HepG2 (cell line): ENCODE data around the gene TBX3. TPM values are rescaled to one million over a fixed set of nuclear protein-coding genes. Genes with fewer than 3 reads are reported as not detected.

ENCODE experiments used
- ATAC-seq: fragments of 200-7000 bp; cut with Tn5 transposase; 3 replicates; pipeline ENCODE4 v1.9.1; 2020; ENCODE audit warnings: mild to moderate bottlenecking, moderate library complexity
- BruUV-seq: library from RNA; stranded (reverse); fragments of 400-500 nt; replicated peaks from 2 replicates; lab custom pipeline; 2021; lab: Mats Ljungman, UMichigan
- CTCF ChIA-PET: fragments of 300-600 bp; formaldehyde crosslinking; extraction: SDS; loops from one replicate; lab custom pipeline; 2021; ENCODE audit warnings: low total read pairs, inconsistent platforms, low intra/inter-chr PET ratio; lab: Yijun Ruan, JAX
- POLR2A ChIA-PET: fragments of 350-600 bp; sonication (Branson Sonifier 250); formaldehyde crosslinking; loops from one replicate; lab custom pipeline; 2020; ENCODE audit warnings: antibody characterized with exemption, inconsistent platforms; lab: Yijun Ruan, JAX
- DNase-seq: peaks from one replicate; pipeline ENCODE4 v3.0.0-alpha.2; 2015; ENCODE audit warnings: low spot score
- FAIRE-seq: peaks from 3 replicates; lab custom pipeline; 2011; peaks lifted over from hg19 to GRCh38; lab: Jason Lieb, UNC
- H2AFZ ChIP-seq: one replicate; pipeline ENCODE4 v1.6.1; 2011; ENCODE audit warnings: low read length, inconsistent platforms
- H3K27ac ChIP-seq: fragments of 300-600 bp; 3 replicates; pipeline ENCODE4 v1.8.0; 2011; ENCODE audit warnings: mixed run types, mild to moderate bottlenecking, mixed read lengths, low read length, inconsistent platforms; ENCODE audit not compliant: insufficient read depth; ENCODE audit errors: extremely low read length
- H3K27me3 ChIP-seq, 2 experiments: fragments of 200-600 bp in 1 of 2; 2 replicates in 1 of 2; 3 replicates in 1 of 2; pipeline versions ENCODE4 v1.6.0 to v1.8.0; 2011; ENCODE audit warnings: low read length in 2 of 2, mild to moderate bottlenecking in 2 of 2, moderate library complexity in 2 of 2, inconsistent platforms in 1 of 2; ENCODE audit not compliant: insufficient read depth in 2 of 2, control insufficient read depth in 1 of 2
- H3K36me3 ChIP-seq, 2 experiments: fragments of 200-600 bp in 1 of 2; replicated peaks in 1 of 2; 2 replicates in 1 of 2; 3 replicates in 1 of 2; pipeline versions ENCODE4 v1.5.1 to v1.8.0; 2011; ENCODE audit warnings: low read length in 2 of 2, inconsistent platforms in 1 of 2; ENCODE audit not compliant: insufficient read depth in 2 of 2, control insufficient read depth in 1 of 2
- H3K4me1 ChIP-seq: 2 replicates; pipeline ENCODE4 v1.5.1; 2012; ENCODE audit warnings: low read length, inconsistent platforms; ENCODE audit not compliant: insufficient read depth
- H3K4me2 ChIP-seq: 2 replicates; pipeline ENCODE4 v1.6.0; 2011; ENCODE audit warnings: low read depth, low read length, inconsistent platforms
- H3K4me3 ChIP-seq, 3 experiments: fragments of 200-600 bp in 1 of 3; sonication (generic), shearing (Covaris generic) in 1 of 3; replicated peaks in 1 of 3; 2 replicates each; pipeline ENCODE4 v1.5.1; 2011 to 2016; ENCODE audit warnings: low read length in 3 of 3, inconsistent platforms in 2 of 3, low read depth in 2 of 3, mild to moderate bottlenecking in 2 of 3, control low read depth in 1 of 3, mixed read lengths in 1 of 3; ENCODE audit not compliant: insufficient read depth in 1 of 3
- H3K79me2 ChIP-seq: one replicate; pipeline ENCODE4 v1.6.1; 2011; ENCODE audit warnings: low read length, inconsistent platforms; ENCODE audit not compliant: insufficient read depth
- H3K9ac ChIP-seq: 2 replicates; pipeline ENCODE4 v1.6.0; 2011; ENCODE audit warnings: mild to moderate bottlenecking, low read depth, low read length, inconsistent platforms; ENCODE audit not compliant: insufficient read depth
- H3K9me3 ChIP-seq: 2 replicates; pipeline ENCODE4 v1.5.1; 2012; ENCODE audit warnings: mild to moderate bottlenecking, low read length
- H4K20me1 ChIP-seq: 2 replicates; pipeline ENCODE4 v1.6.0; 2011; ENCODE audit warnings: inconsistent platforms, mild to moderate bottlenecking, low read length, moderate library complexity; ENCODE audit not compliant: insufficient read depth
- AGO2 ChIP-seq: fragments of 200-400 bp; formaldehyde crosslinking; optimal IDR thresholded peaks from 2 replicates; pipeline ENCODE3; 2017; ENCODE audit warnings: mild to moderate bottlenecking, low read depth, low read length, moderate library complexity
- ARNT2 ChIP-seq: sonication (generic); formaldehyde crosslinking; IDR thresholded peaks from 2 replicates; pipeline ENCODE4 v1.8.0; 2022; ENCODE audit warnings: mild to moderate bottlenecking, low read depth, missing genetic modification reagents, moderate library complexity
- BATF2 ChIP-seq: sonication (generic); formaldehyde crosslinking; IDR thresholded peaks from 2 replicates; pipeline ENCODE4 v1.8.0; 2022; ENCODE audit warnings: mild to moderate bottlenecking, missing genetic modification reagents, moderate library complexity
- HOXA7 ChIP-seq: sonication (generic); formaldehyde crosslinking; IDR thresholded peaks from 2 replicates; pipeline ENCODE4 v1.8.1; 2022; ENCODE audit warnings: mild to moderate bottlenecking, missing genetic modification reagents, moderate library complexity
- POLR2G ChIP-seq: fragments of 200-400 bp; formaldehyde crosslinking; IDR thresholded peaks from 2 replicates; pipeline ENCODE4 v1.6.1; 2018; ENCODE audit warnings: mild to moderate bottlenecking, low read depth, low read length, moderate library complexity
- RBFOX2 ChIP-seq: fragments of 200-400 bp; formaldehyde crosslinking; IDR thresholded peaks from 2 replicates; pipeline ENCODE4 v1.6.1; 2017; ENCODE audit warnings: low read depth, mild to moderate bottlenecking, low read length
- SOX13 ChIP-seq, 3 experiments: fragments of 450-650 bp in 1 of 3; sonication (generic) in 1 of 3; formaldehyde crosslinking in 1 of 3; IDR thresholded peaks in 2 of 3; conservative IDR thresholded peaks in 1 of 3; 2 replicates each; pipeline versions ENCODE4 v1.5.0 to v1.6.1; 2016 to 2020; ENCODE audit warnings: antibody characterized with exemption in 1 of 3, mild to moderate bottlenecking in 1 of 3, missing compliant biosample characterization in 1 of 3, missing genetic modification reagents in 1 of 3, moderate library complexity in 1 of 3
- ZFP91 ChIP-seq: sonication (generic); formaldehyde crosslinking; IDR thresholded peaks from 2 replicates; pipeline ENCODE4 v1.9.0; 2022; ENCODE audit warnings: missing genetic modification reagents, mild to moderate bottlenecking, borderline replicate concordance
- ZNF30 ChIP-seq: sonication (generic); formaldehyde crosslinking; IDR thresholded peaks from 2 replicates; pipeline ENCODE4 v1.5.0; 2020; ENCODE audit warnings: mild to moderate bottlenecking, missing genetic modification reagents
- ZNF367 ChIP-seq: sonication (generic); formaldehyde crosslinking; IDR thresholded peaks from 2 replicates; pipeline ENCODE4 v1.4.0; 2020; ENCODE audit warnings: missing genetic modification reagents, borderline replicate concordance
- ZNF552 ChIP-seq: sonication (generic); formaldehyde crosslinking; IDR thresholded peaks from 2 replicates; pipeline ENCODE4 v1.9.0; 2022; ENCODE audit warnings: missing genetic modification reagents, mild to moderate bottlenecking, borderline replicate concordance
- ZNF572 ChIP-seq: sonication (generic); formaldehyde crosslinking; IDR thresholded peaks from 2 replicates; pipeline ENCODE4 v1.5.1; 2020; ENCODE audit warnings: mild to moderate bottlenecking, missing genetic modification reagents
- ZNF772 ChIP-seq: sonication (generic); formaldehyde crosslinking; IDR thresholded peaks from 2 replicates; pipeline ENCODE4 v1.5.0; 2020; ENCODE audit warnings: mild to moderate bottlenecking, missing genetic modification reagents
- WGBS: methylation state at CpG from one replicate; pipeline ENCODE4 v1.1.6; 2017; ENCODE audit warnings: low lambda C conversion rate; 5-methylcytosine and 5-hydroxymethylcytosine counted together
- in situ Hi-C: cut with HindIII; loops from 2 replicates; pipeline ENCODE4 v1.10.0; 2017; ENCODE audit warnings: low pct_unique_long_range_greater_than_20kb; ENCODE audit not compliant: extremely low pct_ligation_motif_present
- intact Hi-C: fragments of 100-400 bp; cut with micrococcal nuclease; formaldehyde crosslinking; loops from one replicate; pipeline ENCODE4 v1.10.0; 2022; ENCODE audit not compliant: unreplicated experiment
- polyA plus RNA-seq, 8 experiments: library from polyadenylated mRNA; depleted of rRNA in 3 of 8; stranded (reverse) in 7 of 8; unstranded in 1 of 8; fragments of >200 nt; fragmentation: Illumina TruSeq in 4 of 8; extraction: Trizol in 4 of 8; gene quantifications; 2 replicates each; pipeline versions ENCODE4 v1.2.1 to v1.2.3, GENCODE V29; 2011 to 2016; ENCODE audit warnings: low read depth in 4 of 8, missing spikeins in 1 of 8, mixed read lengths in 1 of 8; ENCODE audit not compliant: insufficient read depth in 1 of 8
- total RNA-seq, 5 experiments: library from RNA; depleted of rRNA; stranded (reverse); fragments of >200 nt; fragmentation: Illumina TruSeq; extraction: Trizol; gene quantifications; 2 replicates each; pipeline ENCODE4 v1.2.3, GENCODE V29; 2016; ENCODE audit warnings: low read depth in 1 of 5

TBX3 gene
- total and polyA plus RNA-seq, 2 of the 13 experiments (the other 11 are each of a cell fraction or from before 2014, with no cell fraction given), result 27.1 to 42.4 TPM

- TF ChIP-seq POLR2G (0 out of 2 replicates have a peak, but pooled peaks have one; percentile 21), ZNF367 (CRISPR knock-in tag) (no peak)
- Histone ChIP-seq H3K4me2 (0 out of 2 replicates have a peak overlapping the region, but pooled peaks have one; percentile 86), H3K9me3 (no peaks in the 10 kb centered on the region), H4K20me1 (peaks cover 41% of the 10 kb centered on the region), H3K27ac (no peak overlapping the region), H3K36me3 (peaks cover 23 to 60% of the 10 kb centered on the region in 2 experiments), H3K27me3 (no peaks in the 10 kb centered on the region; a peak in 1 of 5 replicates), H3K4me3 (no peak overlapping the region), H3K4me1 (peaks cover 62% of the 10 kb centered on the region), H2AFZ (no peak overlapping the region), H3K79me2 (peaks cover 87% of the 10 kb centered on the region), H3K9ac (no peak overlapping the region)
- no peak for ATAC-seq
- no peak for DNase-seq
- 95% methylated on average over 2 of the region's 2 CpGs for WGBS
- intact Hi-C loops, result no loop called here
- in situ Hi-C loops, result no loop called here
- POLR2A ChIA-PET, result interaction anchor here (1.4 kb wide), 1 partner anchor 8 kb away, joined by 6 read pairs; no protein-coding TSS in a partner anchor
- no TSS peak for BruUV-seq
- no peak for FAIRE-seq
- CTCF ChIA-PET, result no interaction called here
These were observed 5.9 kb downstream of the TBX3 start for GRCh38 chr12:114678028-114678427.

GRCh38 chr12:114676142-114676741 lies 7.7 kb downstream of the TBX3 start:
- ChIA-PET POLR2A (interaction anchor here (0.7 to 1.6 kb wide), 2 partner anchors 8 to 718 kb away, joined by 3 to 9 read pairs; partner anchors contain the start of gene TBX3), CTCF (no interaction called here)
- Histone ChIP-seq H3K9me3 (no peaks in the 10 kb centered on the region), H3K9ac (peak overlapping the region; percentile 10), H3K4me2 (peak overlapping the region; percentile 21; the same call in 1 of the 2 replicates), H3K27me3 (no peaks in the 10 kb centered on the region; a peak in 1 of 5 replicates), H3K79me2 (peaks cover 72% of the 10 kb centered on the region), H4K20me1 (peaks cover 35% of the 10 kb centered on the region), H3K36me3 (peaks cover 27 to 78% of the 10 kb centered on the region in 2 experiments), H3K4me3 (no peak overlapping the region), H3K4me1 (peaks cover 77% of the 10 kb centered on the region), H3K27ac (peak overlapping the region; percentile 41), H2AFZ (no peak overlapping the region)
- intact Hi-C loops, result no loop called here
- in situ Hi-C loops, result no loop called here
- no TSS peak for BruUV-seq
- no peak for DNase-seq
- 0 out of 3 replicates have a peak, but pooled peaks have one; percentile 10 for ATAC-seq
- no peak for FAIRE-seq
- WGBS, result 55% methylated on average over 6 of the region's 6 CpGs
- no peak for TF ChIP-seq BATF2 (CRISPR knock-in tag)
- TF ChIP-seq ZFP91, result peak; percentile 43; the same call in 1 of the 2 replicates
- no peak for TF ChIP-seq SOX13 (IDR thresholded peaks at IDR 0.05)
- TF ChIP-seq SOX13 (CRISPR knock-in tag; conservative IDR thresholded peaks at IDR 0.05 in 1 of 2, IDR thresholded peaks at IDR 0.05 in 1 of 2), result no peak
- no peak for TF ChIP-seq ARNT2
- TF ChIP-seq POLR2G, result peak; percentile 53; the same call in 1 of the 2 replicates
- no peak for TF ChIP-seq ZNF772 (CRISPR knock-in tag)
- no peak for TF ChIP-seq HOXA7 (CRISPR knock-in tag)
- TF ChIP-seq ZNF552 (CRISPR knock-in tag), result no peak
- TF ChIP-seq ZNF30 (CRISPR knock-in tag), result no peak
- TF ChIP-seq AGO2, result no peak
- TF ChIP-seq ZNF572 (CRISPR knock-in tag), result no peak
- TF ChIP-seq RBFOX2, result peak; percentile 5; the same call in 1 of the 2 replicates
